Neutrophil (primary cell): Measurements from ENCODE around the gene C6orf132.

Experiments
- H3K27ac ChIP-seq: fragments of 200-600 bp; sonication (generic); 2 replicates; pipeline ENCODE4 v1.5.1; 2016; ENCODE audit warnings: mild to moderate bottlenecking, moderate library complexity
- H3K27me3 ChIP-seq: fragments of 200-600 bp; sonication (generic); 2 replicates; pipeline ENCODE4 v1.6.0; 2016; ENCODE audit warnings: mild to moderate bottlenecking
- H3K36me3 ChIP-seq: fragments of 200-600 bp; sonication (generic); 2 replicates; pipeline ENCODE4 v1.5.1; 2017
- H3K4me1 ChIP-seq, 2 experiments: fragments of 200-600 bp in 1 of 2; sonication (generic) in 1 of 2; 1 replicate in 1 of 2; 2 replicates in 1 of 2; pipeline versions ENCODE4 v1.5.1 to v1.6.1; 2013 to 2016; ENCODE audit warnings: low read depth in 1 of 2, low read length in 1 of 2, mild to moderate bottlenecking in 1 of 2, moderate library complexity in 1 of 2; ENCODE audit not compliant: control insufficient read depth in 1 of 2, insufficient read depth in 1 of 2
- H3K4me3 ChIP-seq, 2 experiments: fragments of 200-600 bp in 1 of 2; sonication (generic) in 1 of 2; 1 replicate in 1 of 2; 2 replicates in 1 of 2; pipeline ENCODE4 v1.5.1; 2013 to 2016; ENCODE audit warnings: low read depth in 1 of 2, low read length in 1 of 2, mild to moderate bottlenecking in 1 of 2, moderate library complexity in 1 of 2
- H3K9me3 ChIP-seq: fragments of 200-600 bp; sonication (generic); 2 replicates; pipeline ENCODE4 v1.5.1; 2016
- TF ChIP-seq, protein P1 (sequence below): fragments of 200-600 bp; sonication (generic); IDR thresholded peaks from 2 replicates; pipeline ENCODE4 v1.5.1; 2016; ENCODE audit warnings: antibody characterized with exemption

C6orf132 gene

DNA sequence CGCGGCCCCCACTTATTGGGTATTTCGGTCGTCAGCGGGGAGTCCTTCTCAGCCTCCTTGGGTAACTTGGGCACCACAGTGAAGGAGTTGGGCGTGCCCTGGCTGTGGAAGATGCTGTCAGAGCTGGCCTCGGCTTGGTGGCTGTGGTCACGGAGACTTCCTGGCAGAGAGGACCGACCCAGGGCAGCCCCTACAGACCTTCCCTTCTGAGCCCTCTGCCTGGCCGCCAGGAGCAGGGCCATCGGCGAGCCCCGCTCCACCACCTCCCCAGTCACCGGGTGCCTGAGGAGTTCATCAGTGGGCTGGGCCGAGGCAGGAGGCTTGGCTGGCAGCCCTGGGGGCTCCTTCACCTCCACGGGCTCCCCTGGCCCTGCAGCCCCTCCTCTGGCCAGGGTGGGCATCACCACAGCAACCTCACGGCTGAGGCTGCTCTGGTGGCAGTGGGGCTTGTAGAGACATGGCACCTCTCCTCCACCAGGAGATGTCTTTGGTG, 37.2 kb downstream of the C6orf132 start:
- Histone ChIP-seq H3K36me3 (no peaks in the 10 kb centered on the region), H3K27me3 (peaks cover 47% of the 10 kb centered on the region), H3K4me1 (peaks cover 0 to 10% of the 10 kb centered on the region in 2 experiments), H3K27ac (no peak overlapping the region), H3K4me3 (no peak overlapping the region), H3K9me3 (no peaks in the 10 kb centered on the region)
- TF ChIP-seq, protein P1, sequence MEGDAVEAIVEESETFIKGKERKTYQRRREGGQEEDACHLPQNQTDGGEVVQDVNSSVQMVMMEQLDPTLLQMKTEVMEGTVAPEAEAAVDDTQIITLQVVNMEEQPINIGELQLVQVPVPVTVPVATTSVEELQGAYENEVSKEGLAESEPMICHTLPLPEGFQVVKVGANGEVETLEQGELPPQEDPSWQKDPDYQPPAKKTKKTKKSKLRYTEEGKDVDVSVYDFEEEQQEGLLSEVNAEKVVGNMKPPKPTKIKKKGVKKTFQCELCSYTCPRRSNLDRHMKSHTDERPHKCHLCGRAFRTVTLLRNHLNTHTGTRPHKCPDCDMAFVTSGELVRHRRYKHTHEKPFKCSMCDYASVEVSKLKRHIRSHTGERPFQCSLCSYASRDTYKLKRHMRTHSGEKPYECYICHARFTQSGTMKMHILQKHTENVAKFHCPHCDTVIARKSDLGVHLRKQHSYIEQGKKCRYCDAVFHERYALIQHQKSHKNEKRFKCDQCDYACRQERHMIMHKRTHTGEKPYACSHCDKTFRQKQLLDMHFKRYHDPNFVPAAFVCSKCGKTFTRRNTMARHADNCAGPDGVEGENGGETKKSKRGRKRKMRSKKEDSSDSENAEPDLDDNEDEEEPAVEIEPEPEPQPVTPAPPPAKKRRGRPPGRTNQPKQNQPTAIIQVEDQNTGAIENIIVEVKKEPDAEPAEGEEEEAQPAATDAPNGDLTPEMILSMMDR: no peak

DNA sequence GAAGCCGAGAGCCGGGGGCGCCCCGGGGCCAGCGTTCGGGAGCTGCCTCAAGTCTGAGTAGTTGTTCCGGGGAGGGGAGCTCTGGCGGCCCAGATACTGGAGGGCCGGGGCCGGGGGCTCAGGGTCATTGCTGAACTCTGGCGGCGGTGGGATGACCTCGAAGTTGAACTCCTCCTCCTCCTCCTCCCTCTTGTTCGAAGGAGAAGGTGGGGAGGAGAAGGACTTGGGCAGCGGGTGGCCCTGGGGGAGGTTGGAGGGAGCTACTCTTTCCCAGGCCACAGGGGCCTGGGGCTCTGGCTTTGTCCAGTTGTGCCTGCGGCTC, 37.7 kb downstream of the C6orf132 start:
- H3K9me3 ChIP-seq: no peaks in the 10 kb centered on the region
- H3K4me3 ChIP-seq: peak overlapping the region in 1 of 2 experiments; percentile 37
- TF ChIP-seq, protein P1: no peak
- peaks cover 0 to 10% of the 10 kb centered on the region in 2 experiments for H3K4me1 ChIP-seq
- H3K27ac ChIP-seq: no peak overlapping the region
- H3K27me3 ChIP-seq: peaks cover 47% of the 10 kb centered on the region
- no peaks in the 10 kb centered on the region for H3K36me3 ChIP-seq

DNA sequence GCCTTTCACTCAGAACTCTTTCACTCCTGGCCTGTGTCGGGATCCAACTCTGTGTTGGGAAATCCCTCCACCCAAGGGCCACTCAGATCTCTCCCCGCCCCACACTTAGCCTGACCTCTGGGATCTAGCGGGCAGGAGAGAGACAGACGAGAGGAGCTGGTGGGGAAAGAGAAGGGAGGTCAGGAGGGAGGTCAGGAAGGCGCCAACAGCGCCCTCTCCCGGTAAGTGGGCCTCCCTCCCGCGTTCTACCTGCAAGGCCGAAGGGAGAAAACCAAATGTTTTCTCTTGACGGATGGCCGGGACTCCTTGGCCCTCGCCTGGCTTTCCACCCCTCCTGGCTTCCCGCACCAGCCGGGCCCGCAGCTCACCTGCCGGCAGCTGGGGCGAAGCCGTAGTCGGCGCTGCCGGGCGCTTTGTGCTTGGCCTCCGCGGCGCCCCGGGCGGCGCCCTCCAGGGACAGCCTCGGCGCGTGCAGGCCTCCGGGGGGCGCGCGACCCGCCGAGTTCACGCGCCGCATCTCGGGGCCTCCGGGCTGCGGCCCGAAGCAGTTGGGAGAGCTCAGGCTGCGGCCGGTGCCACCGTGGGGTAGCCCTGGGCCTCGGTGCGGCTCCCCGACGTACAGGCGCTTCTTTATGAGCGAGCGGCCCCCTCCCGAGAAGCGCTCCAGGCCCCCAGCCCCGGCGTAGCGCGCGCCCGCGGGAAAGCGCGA, 38.2 kb downstream of the C6orf132 start:
- peak overlapping the region; percentile 37 to 40 for H3K4me3 ChIP-seq

DNA sequence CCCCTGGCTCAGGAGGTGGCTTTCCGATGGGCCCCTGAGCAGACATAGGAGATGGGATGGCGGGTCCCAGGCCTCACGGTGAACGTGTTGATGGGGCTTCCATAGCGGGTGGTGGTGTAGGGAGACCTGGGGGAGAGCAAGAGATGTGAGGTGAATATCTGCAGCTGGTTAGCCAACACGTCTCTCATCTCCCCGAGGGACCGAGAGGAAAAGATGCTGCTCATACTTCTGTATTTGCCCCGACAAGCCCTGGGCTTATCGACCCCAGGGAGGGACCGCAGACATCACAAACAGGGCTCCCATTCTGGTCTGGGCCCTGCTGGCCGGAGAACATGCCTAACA, 38.7 kb downstream of the C6orf132 start:
- H3K9me3 ChIP-seq: no peaks in the 10 kb centered on the region
- H3K27ac ChIP-seq: no peak overlapping the region

More for the DNA sequence above, 38.2 kb downstream of the C6orf132 start:
- TF ChIP-seq, protein P1: no peak
- Histone ChIP-seq H3K9me3 (no peaks in the 10 kb centered on the region), H3K36me3 (no peaks in the 10 kb centered on the region), H3K27me3 (peaks cover 45% of the 10 kb centered on the region), H3K4me1 (peaks cover 0 to 10% of the 10 kb centered on the region in 2 experiments), H3K27ac (no peak overlapping the region)

DNA sequence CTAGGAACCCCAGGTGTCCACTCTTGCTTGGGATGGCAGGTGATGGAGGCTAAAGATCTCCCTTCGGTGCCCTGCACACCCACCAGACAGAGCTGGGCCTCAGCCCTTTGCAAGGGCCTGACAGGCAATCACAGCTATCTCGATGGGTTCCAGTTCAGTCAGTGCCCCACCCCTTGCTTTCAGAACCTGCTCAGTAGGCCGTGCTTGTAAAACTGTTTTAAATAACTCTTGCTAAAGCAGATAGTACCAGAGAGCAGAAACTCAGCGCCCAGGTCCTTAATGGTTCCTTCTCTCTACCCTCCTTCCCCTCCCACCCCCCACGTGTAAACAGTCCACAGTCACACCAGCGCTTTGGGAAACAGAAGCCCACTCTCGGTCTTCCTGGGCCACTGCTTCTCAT, 39.2 kb downstream of the C6orf132 start:
- Histone ChIP-seq H3K4me3 (no peak overlapping the region), H3K36me3 (no peaks in the 10 kb centered on the region), H3K4me1 (peaks cover 0 to 10% of the 10 kb centered on the region in 2 experiments), H3K27ac (no peak overlapping the region), H3K27me3 (peaks cover 39% of the 10 kb centered on the region), H3K9me3 (no peaks in the 10 kb centered on the region)
- TF ChIP-seq, protein P1: no peak

More for the DNA sequence above, 38.7 kb downstream of the C6orf132 start:
- TF ChIP-seq, protein P1: no peak
- Histone ChIP-seq H3K36me3 (no peaks in the 10 kb centered on the region), H3K27me3 (peaks cover 40% of the 10 kb centered on the region), H3K4me3 (no peak overlapping the region), H3K4me1 (peaks cover 0 to 10% of the 10 kb centered on the region in 2 experiments)
